Right lobe of liver (tissue), 4 donors: ENCODE measurements around the gene CD200R1L.

ENCODE experiments used
- CTCF ChIP-seq, 4 donors: fragments of 200-600 bp in 3 of 4; fragments of 450-650 bp in 1 of 4; IDR thresholded peaks; one replicate each; pipeline versions ENCODE4 v1.5.1 to v1.8.0; 2016 to 2022; ENCODE audit warnings: antibody characterized with exemption in 4 of 4, mild to moderate bottlenecking in 2 of 4
- POLR2A ChIP-seq: fragments of 450-650 bp; IDR thresholded peaks from one replicate; pipeline ENCODE4 v1.6.1; 2017; ENCODE audit warnings: antibody characterized with exemption, mild to moderate bottlenecking
- donor health status: DM: no; HTN: no; CAD: no.
- donor health status: DM: no; HTN: no; CAD: no.
- donor health status: DM: no; HTN: yes; CAD: no.

- TF ChIP-seq CTCF (IDR thresholded peaks at IDR 0.05) (no peak), POLR2A (no peak)
Measured at GRCh38 chr3:112874725-112875124, 28.1 kb upstream of the CD200R1L start.
